ENCODE measurements around the gene RHOT1.
"Not testable (repeated sequence)": the region's sequence is repeated elsewhere in the genome, so short reads cannot be mapped to it uniquely, and the experiment has no call there.

Gene RHOT1

GRCh38 chr17:32126325-32126724 lies 16.0 kb upstream of the RHOT1 start:
- no peak for TF ChIP-seq CTCF (conservative IDR thresholded peaks at IDR 0.05; ENCODE audit: low read depth, low read length)
- H2AFZ ChIP-seq (ENCODE audit: low read depth), result no peak overlapping the region
- no peak overlapping the region for H3K27ac ChIP-seq
- no peak overlapping the region for H3K9ac ChIP-seq
- no peaks in the 10 kb centered on the region for H3K27me3 ChIP-seq (ENCODE audit: insufficient read depth, low read depth)
- H3K4me1 ChIP-seq (ENCODE audit: low read depth, poor library complexity, severe bottlenecking), result peaks cover 23% of the 10 kb centered on the region
- H3K4me2 ChIP-seq, result no peak overlapping the region
- H3K4me3 ChIP-seq (IDR thresholded peaks at IDR 0.05; ENCODE audit: insufficient read depth, low read depth, low read length), result no peak overlapping the region
- no peaks in the 10 kb centered on the region for H3K36me3 ChIP-seq (ENCODE audit: insufficient read depth)
- no peaks in the 10 kb centered on the region for H3K79me2 ChIP-seq (ENCODE audit: insufficient read depth, low read depth)
- no peaks in the 10 kb centered on the region for H4K20me1 ChIP-seq (ENCODE audit: insufficient read depth)

- no peak overlapping the region for H3K27ac ChIP-seq
- no peaks in the 10 kb centered on the region for H3K79me2 ChIP-seq (ENCODE audit: insufficient read depth, low read depth)
- H3K27me3 ChIP-seq (ENCODE audit: insufficient read depth, low read depth), result no peaks in the 10 kb centered on the region
- H3K36me3 ChIP-seq (ENCODE audit: insufficient read depth), result no peaks in the 10 kb centered on the region
- H3K4me1 ChIP-seq (ENCODE audit: low read depth, poor library complexity, severe bottlenecking), result peaks cover 23% of the 10 kb centered on the region
- peak overlapping the region; percentile 91 for H2AFZ ChIP-seq (ENCODE audit: low read depth)
- TF ChIP-seq CTCF (conservative IDR thresholded peaks at IDR 0.05; ENCODE audit: low read depth, low read length), result no peak
- H3K4me2 ChIP-seq, result peak overlapping the region; percentile 85
- H3K9ac ChIP-seq, result no peak overlapping the region; the same call in 1 of the 2 replicates
- H4K20me1 ChIP-seq (ENCODE audit: insufficient read depth), result no peaks in the 10 kb centered on the region
- H3K4me3 ChIP-seq (IDR thresholded peaks at IDR 0.05; ENCODE audit: insufficient read depth, low read depth, low read length), result no peak overlapping the region
These were observed 15.6 kb upstream of the RHOT1 start for GRCh38 chr17:32126746-32127145.

GRCh38 chr17:32127158-32127897 lies 15.0 kb upstream of the RHOT1 start:
- Histone ChIP-seq H3K79me2 (ENCODE audit: insufficient read depth, low read depth) (no peaks in the 10 kb centered on the region), H4K20me1 (ENCODE audit: insufficient read depth) (no peaks in the 10 kb centered on the region), H3K36me3 (ENCODE audit: insufficient read depth) (no peaks in the 10 kb centered on the region), H3K27me3 (ENCODE audit: insufficient read depth, low read depth) (no peaks in the 10 kb centered on the region), H3K27ac (peak overlapping the region; percentile 12; the same call in 1 of the 2 replicates), H3K4me1 (ENCODE audit: low read depth, poor library complexity, severe bottlenecking) (peaks cover 23% of the 10 kb centered on the region), H3K9ac (peak overlapping the region; percentile 52; the same call in 1 of the 2 replicates), H3K4me3 (IDR thresholded peaks at IDR 0.05; ENCODE audit: insufficient read depth, low read depth, low read length) (no peak overlapping the region), H2AFZ (ENCODE audit: low read depth) (peak overlapping the region; percentile 91), H3K4me2 (peak overlapping the region; percentile 85)
- TF ChIP-seq CTCF (conservative IDR thresholded peaks at IDR 0.05; ENCODE audit: low read depth, low read length), result no peak

- Histone ChIP-seq H2AFZ (ENCODE audit: low read depth) (peak overlapping the region; percentile 91; the same call in 1 of the 2 replicates), H3K4me2 (peak overlapping the region; percentile 85), H3K27ac (peak overlapping the region; percentile 12; the same call in 1 of the 2 replicates), H3K4me1 (ENCODE audit: low read depth, poor library complexity, severe bottlenecking) (peaks cover 23% of the 10 kb centered on the region), H3K9ac (peak overlapping the region; percentile 52; the same call in 1 of the 2 replicates)
- H3K36me3 ChIP-seq (ENCODE audit: insufficient read depth); H4K20me1 ChIP-seq (ENCODE audit: insufficient read depth); H3K79me2 ChIP-seq (ENCODE audit: insufficient read depth, low read depth); H3K27me3 ChIP-seq (ENCODE audit: insufficient read depth, low read depth); H3K4me3 ChIP-seq (IDR thresholded peaks at IDR 0.05; ENCODE audit: insufficient read depth, low read depth, low read length): not testable (repeated sequence)
These were observed 13.8 kb upstream of the RHOT1 start for GRCh38 chr17:32128470-32128869.

- not testable (repeated sequence) for H3K4me1 ChIP-seq (ENCODE audit: low read depth, poor library complexity, severe bottlenecking); H3K9ac ChIP-seq; H3K27me3 ChIP-seq (ENCODE audit: insufficient read depth, low read depth); H4K20me1 ChIP-seq (ENCODE audit: insufficient read depth); H3K27ac ChIP-seq; H3K4me3 ChIP-seq (IDR thresholded peaks at IDR 0.05; ENCODE audit: insufficient read depth, low read depth, low read length); H3K79me2 ChIP-seq (ENCODE audit: insufficient read depth, low read depth); H2AFZ ChIP-seq (ENCODE audit: low read depth); H3K36me3 ChIP-seq (ENCODE audit: insufficient read depth); H3K4me2 ChIP-seq
These were observed 6.7 kb upstream of the RHOT1 start for GRCh38 chr17:32135497-32136117.
